Measurements from ENCODE around the gene GATAD2B.
"Not testable (repeated sequence)": the region's sequence is repeated elsewhere in the genome, so short reads cannot be mapped to it uniquely, and the experiment has no call there.

GATAD2B gene

DNA sequence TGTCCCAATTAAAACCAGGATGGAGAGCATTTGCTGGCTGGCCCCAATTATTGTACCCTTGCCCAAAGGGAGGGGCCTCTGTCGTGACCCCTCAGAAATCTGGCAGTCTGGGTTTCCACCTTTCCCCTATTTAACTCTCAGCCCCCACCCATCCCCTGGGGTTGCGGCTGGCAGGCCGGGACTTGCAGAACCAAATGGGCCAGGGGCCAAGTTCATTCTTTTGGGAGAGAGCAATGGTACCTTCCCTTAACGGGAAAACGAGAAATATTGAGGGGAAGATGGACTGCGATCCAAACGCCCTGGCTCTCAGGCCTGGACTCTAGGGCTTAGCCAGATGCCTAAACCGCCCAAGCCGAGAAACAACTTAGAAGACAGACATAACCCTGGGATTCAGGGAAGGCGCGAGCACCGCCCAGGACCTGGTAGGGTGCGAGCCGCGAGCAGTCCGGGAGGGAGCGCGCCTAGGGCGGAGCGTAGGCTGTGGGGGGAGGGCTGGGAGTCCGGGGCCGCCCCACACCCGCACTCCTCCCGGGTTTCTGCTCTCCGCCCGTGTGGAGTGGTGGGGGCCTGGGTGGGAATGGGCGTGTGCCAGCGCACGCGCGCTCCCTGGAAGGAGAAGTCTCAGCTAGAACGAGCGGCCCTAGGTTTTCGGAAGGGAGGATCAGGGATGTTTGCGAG lies 147.9 kb downstream of the GATAD2B start, which contains the start of gene SLC27A3:
Gene SLC27A3 (plus strand): TSS at position 628 of the 678 bp plus-strand sequence. CDS start 91 bp downstream, outside the sequence.
- Histone ChIP-seq H3K4me3 (ENCODE audit: low read length) (peak within 1 kb of the TSS; percentile 49), H3K9me3 (ENCODE audit: control insufficient read depth, low read length) (no peaks in the 10 kb centered on the region), H3K27me3 (ENCODE audit: control insufficient read depth, insufficient read depth, low read length) (no peaks in the 10 kb centered on the region), H3K36me3 (ENCODE audit: control insufficient read depth, insufficient read depth, low read length) (no peaks in the 10 kb centered on the region), H3K9ac (ENCODE audit: low read length) (peak within 1 kb of the TSS; percentile 56), H3K4me1 (ENCODE audit: control insufficient read depth, insufficient read depth, low read length) (peaks cover 32% of the 10 kb centered on the region)

DNA sequence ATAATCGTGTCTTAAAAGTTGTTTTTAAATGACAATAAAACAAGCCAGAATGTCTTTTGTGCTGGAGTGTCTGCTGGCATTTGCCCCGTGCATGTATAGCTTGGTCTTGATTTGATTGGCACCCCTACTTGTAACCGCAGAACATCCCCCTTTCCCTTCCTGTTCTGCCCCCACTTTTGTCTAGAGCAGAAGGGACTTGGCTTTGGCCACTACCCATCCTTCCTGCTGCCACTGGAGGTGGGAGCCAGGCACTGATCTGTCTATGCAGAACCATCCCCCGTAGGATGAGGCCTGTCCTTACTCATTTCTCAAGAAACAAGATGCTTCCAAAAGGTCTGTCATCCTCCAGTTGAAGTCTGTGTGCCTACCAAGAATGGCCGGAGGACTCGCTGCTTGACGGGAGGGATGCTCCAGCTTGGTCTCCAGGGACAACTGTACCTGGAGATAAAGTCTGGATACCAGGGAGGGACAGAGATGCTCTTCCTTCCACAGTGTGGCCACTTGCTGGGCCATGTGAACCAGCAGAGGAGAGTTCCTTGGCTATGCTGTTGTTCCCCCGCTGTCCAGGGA lies 148.7 kb downstream of the GATAD2B start:
- Histone ChIP-seq H3K36me3 (ENCODE audit: control insufficient read depth, insufficient read depth, low read length) (no peaks in the 10 kb centered on the region), H3K9me3 (ENCODE audit: control insufficient read depth, low read length) (no peaks in the 10 kb centered on the region), H3K9ac (ENCODE audit: low read length) (no peak overlapping the region), H3K4me3 (ENCODE audit: low read length) (no peak overlapping the region), H3K4me1 (ENCODE audit: control insufficient read depth, insufficient read depth, low read length) (peaks cover 37% of the 10 kb centered on the region), H3K27me3 (ENCODE audit: control insufficient read depth, insufficient read depth, low read length) (no peaks in the 10 kb centered on the region)

DNA sequence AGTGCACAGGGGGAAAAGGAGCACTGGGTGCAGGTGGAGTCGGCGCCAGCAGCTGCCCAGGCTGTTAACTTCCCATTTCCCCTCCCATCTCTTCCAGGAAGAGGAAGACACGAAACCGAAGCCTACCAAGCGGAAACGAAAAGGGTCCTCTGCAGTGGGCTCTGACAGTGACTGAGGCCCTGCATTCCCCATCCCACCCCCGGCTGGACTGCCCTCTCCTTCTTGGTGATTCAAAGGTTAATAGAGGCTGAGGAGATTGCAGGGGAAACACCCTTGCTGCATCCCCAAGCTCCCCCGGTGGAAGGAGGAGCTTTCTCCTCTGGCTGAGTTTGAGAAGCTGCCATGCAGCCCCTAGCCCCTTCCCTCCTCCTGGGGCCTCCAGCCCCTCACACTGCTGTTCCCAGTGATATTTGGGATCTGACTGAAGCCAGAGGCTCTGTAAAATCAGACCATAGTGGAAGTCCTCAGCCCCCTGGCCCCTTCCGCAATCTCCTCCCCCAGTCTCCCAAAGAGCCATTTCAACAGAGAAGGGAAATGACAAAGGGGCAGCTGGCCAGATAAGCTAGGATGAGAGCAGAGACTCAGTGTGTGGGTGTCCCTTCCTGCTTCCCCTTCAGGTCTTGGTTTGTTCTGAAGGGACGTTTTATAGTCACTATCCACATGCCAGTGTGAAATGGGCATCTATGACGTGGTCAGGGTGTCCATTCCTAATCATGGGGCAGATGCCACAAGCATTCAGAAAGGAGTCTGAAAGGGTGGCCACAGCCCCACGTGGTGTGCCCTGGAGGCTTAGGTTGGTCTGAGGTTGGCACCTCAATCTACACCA lies 149.5 kb downstream of the GATAD2B start:
- Histone ChIP-seq H3K36me3 (ENCODE audit: control insufficient read depth, insufficient read depth, low read length) (no peaks in the 10 kb centered on the region), H3K4me3 (ENCODE audit: low read length) (no peak overlapping the region), H3K27me3 (ENCODE audit: control insufficient read depth, insufficient read depth, low read length) (no peaks in the 10 kb centered on the region), H3K4me1 (ENCODE audit: control insufficient read depth, insufficient read depth, low read length) (peaks cover 45% of the 10 kb centered on the region), H3K9ac (ENCODE audit: low read length) (no peak overlapping the region), H3K9me3 (ENCODE audit: control insufficient read depth, low read length) (no peaks in the 10 kb centered on the region)

DNA sequence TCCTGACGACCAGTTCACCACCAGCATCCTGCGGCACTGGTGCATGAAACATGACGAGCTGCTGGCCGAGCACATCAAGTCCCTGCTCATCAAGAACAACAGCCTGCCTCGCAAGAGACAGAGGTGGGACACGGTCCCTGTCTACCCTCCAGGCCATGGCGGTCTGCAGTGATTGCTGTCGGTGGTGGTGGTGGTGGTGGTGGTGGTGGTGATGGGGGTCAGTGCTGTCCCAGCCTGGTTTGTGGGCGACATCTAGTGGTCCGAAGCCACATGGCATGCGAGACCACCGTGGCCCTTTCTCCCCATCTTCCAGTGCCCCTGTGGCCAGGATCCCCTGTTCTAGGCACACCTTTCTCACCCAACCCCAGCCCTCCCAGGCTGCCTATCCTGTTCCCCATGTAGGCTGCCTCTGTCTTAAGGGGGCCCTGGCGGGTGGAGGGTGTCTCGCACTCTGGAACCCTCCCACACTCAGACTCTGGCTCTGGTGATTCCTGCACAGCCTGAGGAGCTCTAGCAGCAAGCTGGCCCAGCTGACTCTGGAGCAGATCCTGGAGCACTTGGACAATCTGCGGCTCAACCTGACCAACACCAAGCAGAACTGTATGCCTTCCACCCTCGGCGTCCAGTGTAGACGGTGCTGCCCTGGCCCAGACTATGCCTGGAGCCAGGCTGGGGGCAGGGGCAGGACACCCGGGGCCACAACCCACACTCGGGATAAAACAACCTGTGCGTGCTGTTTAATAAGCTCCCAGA lies 150.8 kb downstream of the GATAD2B start:
- H3K27me3 ChIP-seq (ENCODE audit: control insufficient read depth, insufficient read depth, low read length), result no peaks in the 10 kb centered on the region
- no peaks in the 10 kb centered on the region for H3K9me3 ChIP-seq (ENCODE audit: control insufficient read depth, low read length)
- no peaks in the 10 kb centered on the region for H3K36me3 ChIP-seq (ENCODE audit: control insufficient read depth, insufficient read depth, low read length)
- H3K9ac ChIP-seq (ENCODE audit: low read length), result no peak overlapping the region
- H3K4me1 ChIP-seq (ENCODE audit: control insufficient read depth, insufficient read depth, low read length), result peaks cover 46% of the 10 kb centered on the region
- H3K4me3 ChIP-seq (ENCODE audit: low read length), result no peak overlapping the region

DNA sequence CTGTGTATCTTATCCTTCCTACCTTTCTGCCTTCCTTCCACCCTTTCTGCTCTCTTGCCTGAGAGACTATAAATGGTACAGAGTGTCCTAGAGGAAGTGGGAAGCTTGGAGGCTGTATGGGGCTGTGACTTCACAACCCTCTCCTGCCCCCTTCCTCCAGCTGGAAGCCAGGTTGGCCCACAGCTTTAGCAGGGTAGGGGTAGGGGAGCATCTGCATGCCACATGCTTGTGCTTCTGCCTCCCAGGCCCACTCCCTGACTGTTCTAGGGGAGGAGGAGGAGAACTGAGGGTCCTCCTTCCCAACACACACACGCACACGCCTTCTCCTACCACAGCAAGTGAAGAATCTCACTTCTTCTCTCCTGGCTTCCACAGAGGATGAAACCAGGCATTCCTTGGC lies 151.5 kb downstream of the GATAD2B start:
- Histone ChIP-seq H3K36me3 (ENCODE audit: control insufficient read depth, insufficient read depth, low read length) (no peaks in the 10 kb centered on the region), H3K4me3 (ENCODE audit: low read length) (no peak overlapping the region), H3K4me1 (ENCODE audit: control insufficient read depth, insufficient read depth, low read length) (peaks cover 39% of the 10 kb centered on the region), H3K9ac (ENCODE audit: low read length) (no peak overlapping the region), H3K27me3 (ENCODE audit: control insufficient read depth, insufficient read depth, low read length) (no peaks in the 10 kb centered on the region), H3K9me3 (ENCODE audit: control insufficient read depth, low read length) (no peaks in the 10 kb centered on the region)

DNA sequence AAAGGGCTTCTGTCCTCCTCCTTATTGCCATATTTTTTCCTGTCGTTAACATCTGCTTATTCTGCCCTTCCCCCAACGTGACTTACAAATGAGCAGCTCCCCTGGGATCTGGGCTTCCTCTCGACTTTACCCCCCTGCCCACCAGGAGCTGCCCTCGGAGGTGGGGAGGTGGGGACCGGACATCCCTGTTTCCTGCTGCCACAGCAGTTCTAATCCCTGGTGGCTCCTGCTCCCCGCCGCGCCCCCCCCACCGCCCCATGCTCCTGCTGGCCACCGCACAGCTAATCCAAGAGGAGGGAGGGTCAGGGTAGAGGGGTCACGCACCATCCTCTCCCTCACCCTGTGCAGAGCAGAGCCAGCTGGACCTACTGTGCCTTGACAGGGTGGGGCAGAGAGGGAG lies 152.0 kb downstream of the GATAD2B start:
- peaks cover 36% of the 10 kb centered on the region for H3K4me1 ChIP-seq (ENCODE audit: control insufficient read depth, insufficient read depth, low read length)

DNA sequence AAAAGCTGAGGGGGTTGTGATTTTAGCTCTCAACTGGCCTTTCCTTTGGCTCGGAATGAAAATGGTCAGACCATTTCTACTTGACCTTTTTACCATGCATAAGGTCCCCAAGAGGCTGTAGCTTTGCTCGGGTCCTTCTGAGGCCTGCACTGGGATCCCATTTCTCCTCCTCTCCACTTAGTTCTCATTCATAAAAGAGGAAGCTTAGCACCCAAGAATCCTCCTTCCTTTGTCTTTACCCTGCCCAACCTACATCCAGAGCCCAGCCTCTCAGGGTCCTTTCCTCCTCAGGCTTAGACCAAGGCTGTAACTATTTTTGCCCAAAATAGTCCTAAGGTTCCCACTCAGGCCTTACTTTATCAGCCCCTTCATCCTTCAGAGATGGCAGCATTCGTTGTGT lies 153.6 kb downstream of the GATAD2B start:
- H3K27me3 ChIP-seq (ENCODE audit: control insufficient read depth, insufficient read depth, low read length), result no peaks in the 10 kb centered on the region
- H3K9ac ChIP-seq (ENCODE audit: low read length), result peak overlapping the region; percentile 36
- H3K4me1 ChIP-seq (ENCODE audit: control insufficient read depth, insufficient read depth, low read length), result peaks cover 46% of the 10 kb centered on the region
- H3K9me3 ChIP-seq (ENCODE audit: control insufficient read depth, low read length), result no peaks in the 10 kb centered on the region
- no peak overlapping the region for H3K4me3 ChIP-seq (ENCODE audit: low read length)
- H3K36me3 ChIP-seq (ENCODE audit: control insufficient read depth, insufficient read depth, low read length), result no peaks in the 10 kb centered on the region

More for the DNA sequence above, 152.0 kb downstream of the GATAD2B start:
- Histone ChIP-seq H3K36me3 (ENCODE audit: control insufficient read depth, insufficient read depth, low read length) (no peaks in the 10 kb centered on the region), H3K4me3 (ENCODE audit: low read length) (no peak overlapping the region), H3K9ac (ENCODE audit: low read length) (no peak overlapping the region), H3K27me3 (ENCODE audit: control insufficient read depth, insufficient read depth, low read length) (no peaks in the 10 kb centered on the region), H3K9me3 (ENCODE audit: control insufficient read depth, low read length) (no peaks in the 10 kb centered on the region)

DNA sequence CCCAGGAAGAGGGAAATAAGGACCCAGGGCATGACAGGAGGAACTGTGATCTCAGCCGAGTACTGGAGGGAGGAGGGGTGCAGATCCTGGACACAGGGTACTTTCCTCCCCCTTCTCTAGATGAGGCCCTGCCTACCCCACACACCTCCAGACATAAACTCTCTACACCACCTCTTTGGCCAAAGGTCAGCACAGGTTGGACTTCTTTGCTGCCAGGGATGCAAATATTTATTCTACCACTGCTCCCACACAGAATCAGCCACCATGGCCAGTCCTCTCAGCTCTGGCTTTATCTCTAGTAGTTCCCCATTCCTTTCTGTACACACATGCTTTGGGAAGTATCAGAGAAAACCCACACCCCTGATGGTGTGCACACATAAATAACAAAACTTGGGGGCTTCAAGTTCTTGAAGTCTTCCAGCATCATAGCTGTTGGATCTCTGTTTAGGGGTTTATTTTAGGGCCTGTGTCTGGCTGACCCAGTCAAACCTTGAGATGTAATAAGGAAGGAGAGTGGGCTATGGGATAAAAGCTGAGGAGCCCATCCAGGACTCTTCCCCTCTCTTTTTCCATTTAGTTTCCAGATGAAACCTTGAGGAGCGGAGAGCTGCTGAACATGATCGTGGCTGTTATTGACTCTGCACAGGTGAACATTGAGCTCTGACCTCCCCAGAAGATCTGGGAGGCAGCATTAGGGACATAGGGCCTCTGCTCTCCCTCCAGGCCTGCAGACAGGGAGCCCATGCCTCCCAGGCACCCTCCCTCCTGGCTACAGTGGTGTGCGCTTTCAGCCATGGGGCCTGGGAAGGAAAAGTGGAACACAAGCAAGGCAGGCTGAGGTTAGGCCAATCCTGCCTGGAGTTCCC lies 154.2 kb downstream of the GATAD2B start:
- no peak overlapping the region for H3K4me3 ChIP-seq (ENCODE audit: low read length)
- no peaks in the 10 kb centered on the region for H3K27me3 ChIP-seq (ENCODE audit: control insufficient read depth, insufficient read depth, low read length)
- no peaks in the 10 kb centered on the region for H3K9me3 ChIP-seq (ENCODE audit: control insufficient read depth, low read length)
- H3K36me3 ChIP-seq (ENCODE audit: control insufficient read depth, insufficient read depth, low read length), result no peaks in the 10 kb centered on the region
- peaks cover 53% of the 10 kb centered on the region for H3K4me1 ChIP-seq (ENCODE audit: control insufficient read depth, insufficient read depth, low read length)
- peak overlapping the region; percentile 38 for H3K9ac ChIP-seq (ENCODE audit: low read length)

DNA sequence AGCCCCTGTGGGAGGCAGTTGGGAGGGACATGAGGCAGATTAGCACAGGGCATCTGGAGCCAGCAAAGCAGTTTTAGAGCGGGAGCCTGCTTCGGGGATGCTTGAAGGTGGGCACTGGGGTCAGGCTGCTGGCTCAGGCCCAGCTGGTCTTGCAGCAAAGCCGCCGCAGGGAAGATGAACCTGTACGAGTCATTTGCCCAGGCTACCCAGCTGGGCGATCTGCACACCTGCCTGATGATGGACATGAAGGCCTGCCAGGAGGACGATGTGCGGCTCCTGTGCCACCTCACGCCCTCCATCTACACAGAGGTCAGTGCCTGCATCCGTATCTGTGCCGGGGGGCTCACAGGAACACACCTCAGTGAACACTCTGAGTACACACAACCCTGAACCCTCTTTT lies 155.3 kb downstream of the GATAD2B start:
- H3K36me3 ChIP-seq (ENCODE audit: control insufficient read depth, insufficient read depth, low read length), result no peaks in the 10 kb centered on the region

DNA sequence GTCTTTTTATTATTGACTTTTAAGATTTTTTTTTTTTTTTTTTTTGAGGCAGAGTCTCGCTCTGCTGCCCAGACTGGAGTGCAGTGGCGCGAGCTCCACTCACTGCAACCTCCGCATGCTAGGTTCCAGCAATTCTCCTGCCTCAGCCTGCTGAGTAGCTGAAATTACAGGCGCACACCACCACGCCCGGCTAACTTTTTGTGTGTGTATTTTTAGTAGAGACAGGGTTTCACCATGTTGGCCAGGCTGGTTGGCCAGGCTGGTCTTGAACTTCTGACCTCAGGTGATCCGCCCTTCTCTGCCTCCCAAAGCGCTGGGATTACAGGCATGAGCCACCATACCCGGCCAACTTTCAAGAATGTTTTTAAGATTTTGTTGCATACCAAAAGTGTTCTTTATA lies 156.1 kb downstream of the GATAD2B start:
- not testable (repeated sequence) for H3K27me3 ChIP-seq (ENCODE audit: control insufficient read depth, insufficient read depth, low read length); H3K9ac ChIP-seq (ENCODE audit: low read length); H3K4me3 ChIP-seq (ENCODE audit: low read length); H3K36me3 ChIP-seq (ENCODE audit: control insufficient read depth, insufficient read depth, low read length); H3K9me3 ChIP-seq (ENCODE audit: control insufficient read depth, low read length)
- peaks cover 59% of the 10 kb centered on the region for H3K4me1 ChIP-seq (ENCODE audit: control insufficient read depth, insufficient read depth, low read length)

More for the DNA sequence above, 155.3 kb downstream of the GATAD2B start:
- H3K4me1 ChIP-seq (ENCODE audit: control insufficient read depth, insufficient read depth, low read length), result peaks cover 59% of the 10 kb centered on the region
- no peak overlapping the region for H3K4me3 ChIP-seq (ENCODE audit: low read length)
- H3K9me3 ChIP-seq (ENCODE audit: control insufficient read depth, low read length), result no peaks in the 10 kb centered on the region
- H3K9ac ChIP-seq (ENCODE audit: low read length), result peak overlapping the region; percentile 38
- no peaks in the 10 kb centered on the region for H3K27me3 ChIP-seq (ENCODE audit: control insufficient read depth, insufficient read depth, low read length)

DNA sequence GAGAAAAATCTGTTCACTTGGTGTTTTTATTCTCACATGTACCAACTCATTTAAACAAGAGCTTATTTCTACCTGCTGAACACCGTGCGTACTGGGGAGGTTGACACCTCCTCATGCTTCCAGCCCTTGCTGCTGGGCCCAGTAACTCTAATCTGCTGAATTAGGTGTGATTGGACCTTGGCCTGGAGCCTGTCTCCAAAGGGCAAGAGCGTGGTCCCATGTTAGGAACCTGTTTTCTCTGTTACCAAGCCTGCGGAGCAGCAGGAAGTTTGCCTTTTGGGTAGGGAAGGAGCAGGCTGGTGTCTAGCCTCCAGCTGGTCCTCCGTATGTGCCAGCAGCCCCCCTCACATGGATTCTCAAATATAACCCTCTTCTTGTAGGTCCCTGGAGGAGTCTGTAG lies 158.5 kb downstream of the GATAD2B start:
- Histone ChIP-seq H3K36me3 (ENCODE audit: control insufficient read depth, insufficient read depth, low read length) (no peaks in the 10 kb centered on the region), H3K4me3 (ENCODE audit: low read length) (no peak overlapping the region), H3K9ac (ENCODE audit: low read length) (no peak overlapping the region), H3K27me3 (ENCODE audit: control insufficient read depth, insufficient read depth, low read length) (no peaks in the 10 kb centered on the region), H3K4me1 (ENCODE audit: control insufficient read depth, insufficient read depth, low read length) (peaks cover 46% of the 10 kb centered on the region), H3K9me3 (ENCODE audit: control insufficient read depth, low read length) (no peaks in the 10 kb centered on the region)

Data from mucosa of stomach (tissue), 1 donor.